NCI-H1048 (cell line): ENCODE data around the gene ARID5A.
A peak's percentile ranks its signal among the peaks of the same experiment; 100 is the strongest.
"Not testable (repeated sequence)": the region's sequence is repeated elsewhere in the genome, so short reads cannot be mapped to it uniquely, and the experiment has no call there.

Experiments used
- DNase-seq: peaks from one replicate; lab custom pipeline; 2025; lab: John Stamatoyannopoulos, UW

Gene ARID5A

GRCh38 chr2:96536445-96537065 is at the start of gene ARID5A:
TSS of gene ARID5A (plus strand) at chr2:96536752. CDS start at chr2:96536827, 75 bp downstream.
- DNase-seq: peak; percentile 62

GRCh38 chr2:96489261-96489660 is 47.3 kb upstream of the ARID5A start:
- DNase-seq: no peak

GRCh38 chr2:96489663-96490062 is 46.9 kb upstream of the ARID5A start:
- no peak for DNase-seq

GRCh38 chr2:96491860-96492497 is 44.6 kb upstream of the ARID5A start:
- DNase-seq: no peak

- no peak for DNase-seq
These were observed 43.5 kb upstream of the ARID5A start for GRCh38 chr2:96493072-96493471.

- no peak for DNase-seq
These were observed 42.4 kb upstream of the ARID5A start for GRCh38 chr2:96494188-96494587.

GRCh38 chr2:96495982-96496629 is 40.4 kb upstream of the ARID5A start:
- no peak for DNase-seq

GRCh38 chr2:96498021-96498431 is 38.5 kb upstream of the ARID5A start:
- DNase-seq: no peak

GRCh38 chr2:96498611-96499010 is 37.9 kb upstream of the ARID5A start:
- not testable (repeated sequence) for DNase-seq

- no peak for DNase-seq
These were observed 37.2 kb upstream of the ARID5A start for GRCh38 chr2:96499061-96499960.

- DNase-seq: no peak
These were observed 36.0 kb upstream of the ARID5A start for GRCh38 chr2:96500385-96501066.

- DNase-seq: no peak
These were observed 35.1 kb upstream of the ARID5A start for GRCh38 chr2:96501471-96501874.

GRCh38 chr2:96501886-96502810 is 34.4 kb upstream of the ARID5A start:
- no peak for DNase-seq

GRCh38 chr2:96502891-96503636 is 33.5 kb upstream of the ARID5A start:
- no peak for DNase-seq

- no peak for DNase-seq
These were observed 32.8 kb upstream of the ARID5A start for GRCh38 chr2:96503637-96504243.

GRCh38 chr2:96505231-96505889 is 31.2 kb upstream of the ARID5A start, which contains the start of gene NEURL3:
TSS of gene NEURL3 (minus strand) at chr2:96505357. CDS start at chr2:96505286, 71 bp downstream.
- no peak for DNase-seq

- DNase-seq: no peak
These were observed 30.3 kb upstream of the ARID5A start for GRCh38 chr2:96506016-96506906.

GRCh38 chr2:96506907-96507240 is 29.7 kb upstream of the ARID5A start:
- DNase-seq: no peak
